HUES6 (cell line): Measurements from ENCODE around the gene CA5A.
"Not testable (repeated sequence)": the region's sequence is repeated elsewhere in the genome, so short reads cannot be mapped to it uniquely, and the experiment has no call there.

ENCODE experiments used
- H3K27ac ChIP-seq: 2 replicates; pipeline ENCODE4 v1.7.0; 2013; ENCODE audit warnings: low read depth, mild to moderate bottlenecking, low read length, inconsistent platforms
- H3K27me3 ChIP-seq: 2 replicates; pipeline ENCODE4 v1.6.1; 2013; ENCODE audit warnings: low read length; ENCODE audit not compliant: control insufficient read depth, insufficient read depth
- H3K36me3 ChIP-seq: 2 replicates; pipeline ENCODE4 v1.6.1; 2013; ENCODE audit warnings: low read length; ENCODE audit not compliant: control insufficient read depth, insufficient read depth
- H3K4me1 ChIP-seq: 2 replicates; pipeline ENCODE4 v1.6.1; 2013; ENCODE audit warnings: low read length; ENCODE audit not compliant: control insufficient read depth, insufficient read depth
- H3K4me3 ChIP-seq: 2 replicates; pipeline ENCODE4 v1.5.1; 2013; ENCODE audit warnings: low read depth, low read length
- H3K9ac ChIP-seq: one replicate; pipeline ENCODE4 v1.6.1; 2013; ENCODE audit warnings: mild to moderate bottlenecking, low read length
- H3K9me3 ChIP-seq: 2 replicates; pipeline ENCODE4 v1.6.1; 2013; ENCODE audit warnings: low read depth, low read length; ENCODE audit not compliant: control insufficient read depth, insufficient read depth

CA5A gene

DNA sequence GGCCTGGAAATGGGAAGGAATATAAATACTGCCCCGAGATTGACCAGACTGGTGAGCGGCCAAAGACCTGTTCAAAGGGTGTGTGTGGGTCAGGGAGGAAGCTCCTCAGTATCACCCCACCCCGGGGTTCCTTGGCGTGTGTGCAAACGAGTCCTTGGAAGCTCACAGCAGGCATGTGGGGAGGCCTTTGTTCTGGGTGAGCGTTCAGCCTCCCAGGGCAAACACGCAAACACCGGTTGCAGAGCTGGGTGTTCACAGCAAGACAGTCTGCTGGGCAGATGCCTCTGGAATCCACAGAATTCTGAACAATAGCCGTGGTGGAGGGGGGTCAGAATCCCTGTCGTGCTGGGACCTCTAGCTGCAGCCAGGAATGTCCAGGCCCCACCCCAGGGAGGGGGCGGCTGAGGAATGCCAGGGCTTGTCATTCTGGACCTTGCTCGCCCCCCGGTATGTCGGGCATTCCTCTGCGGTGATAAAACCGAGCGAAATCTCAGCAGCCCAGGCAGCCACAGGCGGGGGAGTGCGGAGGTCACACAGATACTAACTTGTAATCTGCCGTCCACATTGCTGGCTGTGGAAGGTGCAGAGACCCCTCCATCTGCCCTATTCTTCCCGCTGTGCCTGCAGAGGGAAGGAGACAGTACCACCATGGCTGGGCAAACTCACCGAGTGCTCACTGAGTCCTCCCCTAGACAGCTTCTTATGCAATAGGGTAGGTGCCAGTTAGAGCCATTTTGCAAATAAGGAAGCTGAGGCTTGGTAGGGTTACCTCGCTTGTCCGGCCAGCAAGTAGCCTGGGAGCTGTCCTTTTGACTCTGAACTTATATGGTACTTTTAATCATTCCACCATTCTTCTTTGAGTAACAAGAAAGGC, 65.7 kb downstream of the CA5A start:
- peaks cover 12% of the 10 kb centered on the region; the same call in 1 of the 2 replicates for H3K36me3 ChIP-seq
- H3K27ac ChIP-seq = peak overlapping the region; percentile 85; the same call in 1 of the 2 replicates
- peak overlapping the region; percentile 88 for H3K9ac ChIP-seq
- not testable (repeated sequence) for H3K9me3 ChIP-seq
- peaks cover 30% of the 10 kb centered on the region for H3K27me3 ChIP-seq
- H3K4me3 ChIP-seq = peak overlapping the region; percentile 35
- peaks cover 38% of the 10 kb centered on the region for H3K4me1 ChIP-seq

DNA sequence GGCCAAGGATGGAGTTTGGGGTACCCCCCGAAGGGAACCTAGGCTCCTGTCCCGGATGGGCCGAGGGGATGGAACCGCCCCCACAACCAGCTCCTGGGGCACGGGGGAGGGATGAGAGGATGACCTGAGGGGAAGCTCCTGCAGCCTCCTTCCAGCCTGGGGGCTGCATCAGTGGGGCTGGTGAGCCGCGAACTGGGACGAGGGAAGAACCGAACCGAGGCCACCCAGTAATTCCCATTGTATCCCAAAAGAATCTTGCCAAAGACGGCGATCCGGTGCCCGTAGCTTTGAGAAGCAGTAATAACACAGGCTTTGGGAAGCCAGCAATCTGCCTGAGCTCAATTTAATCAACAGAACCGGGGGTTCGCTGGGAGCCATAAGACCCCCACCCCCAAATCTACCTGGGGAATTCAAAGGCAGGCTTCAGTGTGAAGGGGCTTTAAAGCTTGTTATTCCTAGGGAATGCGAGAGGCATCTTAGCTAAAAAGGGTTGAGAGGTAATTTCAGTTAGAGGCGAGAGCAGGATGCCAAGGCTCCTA, 66.4 kb downstream of the CA5A start:
- Histone ChIP-seq H3K9ac (peak overlapping the region; percentile 74), H3K4me3 (peak overlapping the region; percentile 35), H3K27ac (peak overlapping the region; percentile 85; the same call in 1 of the 2 replicates), H3K27me3 (peaks cover 35% of the 10 kb centered on the region), H3K36me3 (peaks cover 17% of the 10 kb centered on the region; the same call in 1 of the 2 replicates), H3K4me1 (peaks cover 35% of the 10 kb centered on the region)
- not testable (repeated sequence) for H3K9me3 ChIP-seq

DNA sequence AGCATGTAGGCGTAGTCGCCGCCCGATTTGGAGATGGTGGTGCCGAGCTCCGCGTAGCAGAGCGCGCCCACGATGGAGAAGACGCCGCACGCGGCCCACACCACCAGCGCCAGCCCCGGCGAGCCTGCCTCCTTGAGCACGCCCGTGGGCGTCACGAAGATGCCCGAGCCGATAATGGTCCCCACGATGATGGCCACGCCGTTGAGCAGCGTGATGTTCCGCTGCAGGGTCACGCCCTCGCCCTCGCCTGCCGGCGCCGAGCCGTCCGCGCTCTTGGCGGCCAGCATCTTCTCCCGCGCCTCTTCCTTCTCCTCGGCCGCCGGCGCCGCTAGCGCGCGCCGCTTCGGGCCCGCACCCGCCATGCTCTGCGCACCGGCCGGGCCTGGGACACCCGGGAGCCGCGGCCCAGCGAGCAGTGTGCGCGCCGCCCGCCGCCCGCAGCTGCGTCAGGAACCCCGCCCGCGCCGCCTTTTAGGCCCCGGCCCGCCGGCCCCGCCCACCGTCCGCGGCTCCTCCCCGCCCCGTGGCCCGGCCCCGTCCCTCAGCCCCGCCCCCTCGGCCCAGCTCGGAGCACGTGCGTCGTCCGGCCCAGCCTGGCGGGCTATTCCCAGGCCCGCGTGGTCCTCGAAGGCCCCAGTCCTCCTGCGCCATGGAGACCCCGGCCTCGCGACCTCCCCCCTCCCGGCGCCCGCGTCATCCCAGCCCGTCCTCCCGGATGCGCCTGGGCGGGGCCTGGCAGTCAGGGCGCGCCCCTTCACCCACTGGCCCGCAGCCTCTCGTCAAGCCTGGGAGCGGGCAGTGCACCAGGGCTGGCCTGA, 67.1 kb downstream of the CA5A start, which contains the start of gene SLC7A5:
Gene SLC7A5, minus strand, starts transcription at position 447 of the 818 bp plus-strand sequence. Its CDS starts 85 bp downstream, at position 362.
- H3K9ac ChIP-seq = peak within 1 kb of the TSS; percentile 96
- peaks cover 37% of the 10 kb centered on the region for H3K27me3 ChIP-seq

DNA sequence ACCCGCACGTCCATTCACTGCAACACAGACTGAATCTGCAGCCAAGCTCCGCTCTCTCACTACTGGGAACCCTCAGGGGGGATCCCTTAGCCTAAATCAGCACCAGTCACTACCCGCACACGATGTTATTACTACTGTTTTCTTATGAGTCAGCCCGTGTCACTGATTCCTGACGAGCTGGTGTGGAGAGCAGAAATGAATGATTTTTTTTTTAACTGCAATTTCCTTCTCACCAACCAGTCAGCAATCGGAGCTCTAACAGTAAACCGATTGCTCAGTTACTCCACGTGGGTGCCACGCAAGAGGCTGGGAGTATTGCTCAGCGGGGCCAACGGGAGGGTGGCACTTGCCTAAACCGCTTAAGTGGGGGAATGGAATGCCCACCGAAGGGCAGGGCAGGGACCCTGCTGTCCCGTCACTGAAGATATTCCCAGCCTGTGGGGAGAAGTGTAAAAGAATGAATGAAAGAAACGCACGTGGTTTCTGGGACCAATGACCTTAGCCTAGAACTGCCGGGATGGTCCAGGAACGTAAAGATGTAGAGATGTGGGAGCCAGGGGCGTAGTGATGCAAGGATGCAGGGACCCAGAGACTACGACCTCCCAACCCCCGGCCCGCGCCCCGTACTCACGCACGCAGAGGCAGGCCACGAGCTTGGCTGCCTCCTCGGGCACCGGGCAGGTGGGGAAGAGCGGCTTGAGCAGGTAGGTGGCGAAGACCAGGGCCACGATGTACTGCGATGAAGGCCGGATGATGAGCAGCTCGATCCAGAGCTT, 67.9 kb downstream of the CA5A start:
- peaks cover 28% of the 10 kb centered on the region; the same call in 1 of the 2 replicates for H3K36me3 ChIP-seq
- H3K9ac ChIP-seq = peak overlapping the region; percentile 96
- peaks cover 40% of the 10 kb centered on the region for H3K27me3 ChIP-seq
- not testable (repeated sequence) for H3K9me3 ChIP-seq
- H3K4me3 ChIP-seq = peak overlapping the region; percentile 88
- peak overlapping the region; percentile 51; the same call in 1 of the 2 replicates for H3K27ac ChIP-seq
- H3K4me1 ChIP-seq = peaks cover 32% of the 10 kb centered on the region

More for the DNA sequence above, 67.1 kb downstream of the CA5A start, which contains the start of gene SLC7A5:
- Histone ChIP-seq H3K4me1 (peaks cover 33% of the 10 kb centered on the region), H3K27ac (peak within 1 kb of the TSS; percentile 85; the same call in 1 of the 2 replicates), H3K4me3 (peak within 1 kb of the TSS; percentile 88), H3K36me3 (peaks cover 24% of the 10 kb centered on the region; the same call in 1 of the 2 replicates)
- not testable (repeated sequence) for H3K9me3 ChIP-seq

DNA sequence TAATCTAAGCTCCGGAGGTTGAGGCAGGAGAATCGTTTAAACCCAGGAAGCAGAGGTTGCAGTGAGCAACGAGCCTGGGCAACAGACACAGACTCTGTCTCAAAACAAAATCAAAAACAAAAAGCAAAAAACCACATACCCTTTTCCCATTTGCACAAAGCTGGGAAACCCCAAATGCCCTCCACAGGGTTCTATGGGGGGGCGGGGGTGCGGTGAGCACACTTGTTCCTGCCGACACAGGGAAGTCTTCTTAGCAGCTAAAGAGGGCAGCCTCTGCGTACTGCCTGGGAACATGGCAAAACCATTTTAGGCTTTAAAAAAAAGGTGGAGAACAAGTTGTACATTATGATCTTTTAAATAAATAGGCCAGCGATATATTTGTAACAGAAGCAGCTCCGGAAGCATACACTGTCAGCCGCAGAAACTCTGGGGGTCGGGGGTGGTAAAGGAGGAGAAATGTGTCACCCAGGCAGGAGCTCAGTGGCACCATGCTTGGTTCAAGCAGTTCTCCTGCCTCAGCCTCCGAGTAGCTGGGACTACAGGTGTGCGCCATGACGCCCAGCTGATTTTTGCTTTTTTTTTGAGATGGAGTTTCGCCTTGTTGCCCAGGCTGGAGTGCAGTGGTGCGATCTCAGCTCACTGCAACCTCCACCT, 70.3 kb downstream of the CA5A start:
- Histone ChIP-seq H3K4me3 (peak overlapping the region; percentile 42; the same call in 1 of the 2 replicates), H3K9ac (peak overlapping the region; percentile 38), H3K36me3 (peaks cover 47% of the 10 kb centered on the region; the same call in 1 of the 2 replicates), H3K27me3 (peaks cover 51% of the 10 kb centered on the region), H3K4me1 (peaks cover 32% of the 10 kb centered on the region)
- not testable (repeated sequence) for H3K9me3 ChIP-seq, H3K27ac ChIP-seq

DNA sequence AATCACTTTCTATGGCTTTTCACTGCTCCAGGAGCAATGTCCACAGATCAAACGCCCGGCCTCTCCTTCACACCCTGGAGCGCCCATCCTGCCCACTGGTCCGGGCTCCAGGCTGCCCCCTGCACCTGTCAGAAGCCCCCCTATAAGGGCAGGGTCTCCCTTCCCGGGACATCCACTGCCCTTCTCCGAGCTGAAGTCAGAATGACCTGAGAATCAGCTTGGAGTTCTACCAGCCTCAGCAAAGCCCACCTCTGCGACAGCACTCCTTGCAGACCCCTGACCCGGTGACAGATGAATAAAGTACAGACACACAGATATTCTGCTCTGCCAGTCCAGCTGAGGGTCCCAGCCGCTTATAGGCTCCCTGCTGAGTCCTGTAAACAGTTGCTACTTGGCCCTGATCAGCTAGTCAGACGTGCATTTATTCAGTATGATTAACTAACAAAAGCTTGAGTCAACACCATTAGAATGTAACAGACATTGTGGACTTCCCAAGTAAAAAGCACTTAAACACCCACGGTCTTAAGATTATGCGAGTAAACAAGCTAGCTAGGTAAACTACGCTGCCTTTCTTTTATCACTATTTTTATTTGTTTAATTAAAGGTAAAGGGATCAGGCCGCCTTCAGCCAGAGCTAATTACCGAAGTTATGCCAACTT, 71.9 kb downstream of the CA5A start:
- H3K27ac ChIP-seq = no peak overlapping the region
- H3K9me3 ChIP-seq = no peaks in the 10 kb centered on the region
- peaks cover 51% of the 10 kb centered on the region for H3K27me3 ChIP-seq
- no peak overlapping the region for H3K9ac ChIP-seq
- peaks cover 54% of the 10 kb centered on the region; the same call in 1 of the 2 replicates for H3K36me3 ChIP-seq
- H3K4me3 ChIP-seq = peak overlapping the region; percentile 22; the same call in 1 of the 2 replicates
- peaks cover 27% of the 10 kb centered on the region for H3K4me1 ChIP-seq

DNA sequence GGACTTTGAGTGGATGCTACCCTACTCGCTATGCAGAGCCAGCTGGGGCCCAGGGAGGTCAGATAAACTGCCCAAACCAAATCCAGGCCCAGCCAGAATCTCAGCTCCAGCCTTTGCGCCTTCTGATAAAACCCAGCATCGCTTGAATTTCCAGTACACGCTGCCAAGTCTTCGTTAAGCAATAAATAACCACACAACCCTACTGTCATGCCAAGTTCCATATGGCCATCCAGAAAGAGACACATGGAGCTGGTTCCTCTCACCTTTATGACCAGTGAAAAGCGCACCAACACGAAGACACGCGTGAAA, 73.0 kb downstream of the CA5A start:
- not testable (repeated sequence) for H3K9me3 ChIP-seq, H3K27ac ChIP-seq, H3K4me3 ChIP-seq, H3K9ac ChIP-seq
- peaks cover 45% of the 10 kb centered on the region for H3K27me3 ChIP-seq
- H3K36me3 ChIP-seq = peaks cover 63% of the 10 kb centered on the region; the same call in 1 of the 2 replicates
- H3K4me1 ChIP-seq = peaks cover 27% of the 10 kb centered on the region

DNA sequence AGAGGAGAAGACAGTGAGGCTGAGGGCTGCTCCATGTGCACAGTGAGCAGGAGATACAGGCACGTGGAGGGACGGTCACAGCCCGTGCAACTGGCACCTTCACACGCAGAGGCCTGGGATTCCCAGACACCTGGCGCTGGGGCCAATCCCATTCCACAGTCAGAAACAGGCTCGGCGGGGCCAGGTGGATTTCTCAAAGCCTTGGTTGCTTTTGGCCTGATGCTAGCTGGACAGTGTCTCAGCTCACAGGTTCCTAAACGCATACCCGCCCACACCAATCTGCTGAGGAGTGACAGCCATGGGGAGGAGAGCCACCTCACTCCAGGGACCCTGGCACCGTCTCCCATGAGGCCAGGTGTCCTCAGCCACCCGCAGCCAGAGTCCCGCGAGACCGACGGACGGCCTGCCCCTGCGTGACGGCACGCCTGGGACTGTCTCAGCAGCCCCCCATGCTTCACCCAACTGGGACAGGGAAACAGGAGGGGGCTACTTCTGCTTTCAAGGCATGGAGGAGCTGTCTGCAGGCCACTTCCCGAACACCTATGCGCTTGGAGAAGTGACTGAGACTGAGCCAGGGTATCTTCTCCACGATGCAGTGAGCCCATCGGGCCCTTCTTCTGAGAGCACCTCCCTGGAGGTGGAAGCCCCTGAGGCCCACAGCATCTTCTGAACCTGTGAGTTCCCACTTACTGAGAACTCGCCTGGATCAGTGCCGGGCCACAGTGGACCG, 73.6 kb downstream of the CA5A start:
- H3K27me3 ChIP-seq = peaks cover 41% of the 10 kb centered on the region
- not testable (repeated sequence) for H3K9me3 ChIP-seq, H3K4me3 ChIP-seq, H3K9ac ChIP-seq, H3K27ac ChIP-seq
- H3K36me3 ChIP-seq = peaks cover 67% of the 10 kb centered on the region; the same call in 1 of the 2 replicates
- peaks cover 27% of the 10 kb centered on the region for H3K4me1 ChIP-seq
